B cell (primary cell): ENCODE data around the gene TSPAN18. TPM values are rescaled to one million over a fixed set of nuclear protein-coding genes. Genes with fewer than 3 reads are reported as not detected.

Experiments used
- ATAC-seq: fragments of 200-7000 bp; cut with Tn5 transposase; one replicate; pipeline ENCODE4 v1.10.0; 2021; ENCODE audit warnings: low read depth, mild to moderate bottlenecking, moderate number of reproducible peaks, moderate library complexity
- CTCF ChIA-PET: fragments of 350-600 bp; sonication (Branson Sonifier 250); formaldehyde crosslinking; loops from one replicate; lab custom pipeline; 2021; ENCODE audit warnings: antibody characterized with exemption, inconsistent platforms; lab: Charles Lee
- POLR2A ChIA-PET: fragments of 350-600 bp; sonication (Branson Sonifier 250); formaldehyde crosslinking; loops from one replicate; lab custom pipeline; 2021; ENCODE audit warnings: antibody characterized with exemption; lab: Charles Lee
- DNase-seq: peaks from one replicate; pipeline ENCODE4 v3.0.0; 2013
- H2AFZ ChIP-seq: 2 replicates; pipeline ENCODE4 v1.6.1; 2012; ENCODE audit warnings: mild to moderate bottlenecking, low read depth, low read length; ENCODE audit not compliant: insufficient read depth, poor library complexity, severe bottlenecking
- H3K27ac ChIP-seq, 2 donors: 1 replicate in 1 of 2; 2 replicates in 1 of 2; pipeline ENCODE4 v1.5.1; 2012 to 2013; ENCODE audit warnings: low read length in 2 of 2, mild to moderate bottlenecking in 2 of 2, moderate library complexity in 1 of 2
- H3K27me3 ChIP-seq, 4 experiments: fragments of 200-600 bp in 1 of 4; sonication (generic) in 1 of 4; replicated peaks in 1 of 4; 1 replicate in 2 of 4; 2 replicates in 2 of 4; pipeline versions ENCODE4 v1.6.1 to v1.7.0; 2013 to 2016; ENCODE audit warnings: low read length in 3 of 4, mild to moderate bottlenecking in 2 of 4, mixed read lengths in 1 of 4, moderate library complexity in 1 of 4; ENCODE audit not compliant: insufficient read depth in 4 of 4, control insufficient read depth in 3 of 4; ENCODE audit errors: control extremely low read depth in 1 of 4
- H3K36me3 ChIP-seq, 2 experiments: replicated peaks in 1 of 2; 1 replicate in 1 of 2; 2 replicates in 1 of 2; pipeline versions ENCODE4 v1.6.1 to v1.7.1; 2013; ENCODE audit warnings: low read length in 1 of 2; ENCODE audit not compliant: insufficient read depth in 2 of 2, control insufficient read depth in 1 of 2; ENCODE audit errors: control extremely low read depth in 1 of 2, extremely low read depth in 1 of 2
- H3K4me1 ChIP-seq, 2 donors: fragments of 200-600 bp in 1 of 2; sonication (generic) in 1 of 2; 1 replicate in 1 of 2; 2 replicates in 1 of 2; pipeline versions ENCODE4 v1.5.1 to v1.6.1; 2013 to 2017; ENCODE audit warnings: low read length in 2 of 2; ENCODE audit not compliant: control insufficient read depth in 2 of 2, insufficient read depth in 2 of 2
- H3K4me2 ChIP-seq: replicated peaks from 2 replicates; pipeline ENCODE3; 2012; ENCODE audit warnings: mild to moderate bottlenecking, low read depth, low read length; ENCODE audit not compliant: poor library complexity, severe bottlenecking
- H3K4me3 ChIP-seq, 5 experiments: fragments of 200-600 bp in 1 of 5; sonication (generic) in 1 of 5; 1 replicate in 3 of 5; 2 replicates in 2 of 5; pipeline versions ENCODE4 v1.5.1 to v1.7.0; 2011 to 2016; ENCODE audit warnings: low read length in 4 of 5, mild to moderate bottlenecking in 4 of 5, low read depth in 2 of 5, control low read depth in 1 of 5, moderate library complexity in 1 of 5; ENCODE audit not compliant: insufficient read depth in 1 of 5; ENCODE audit errors: control extremely low read depth in 1 of 5, extremely low read depth in 1 of 5
- H3K79me2 ChIP-seq: fragments of 200-600 bp; sonication (generic); one replicate; pipeline ENCODE4 v1.6.0; 2016; ENCODE audit warnings: low read length; ENCODE audit not compliant: control insufficient read depth, insufficient read depth
- H3K9ac ChIP-seq: fragments of 200-600 bp; sonication (generic); 2 replicates; pipeline ENCODE4 v1.6.1; 2017; ENCODE audit warnings: mild to moderate bottlenecking, low read length, moderate library complexity
- H3K9me3 ChIP-seq, 3 donors: one replicate each; pipeline versions ENCODE4 v1.6.1 to v1.7.1; 2013; ENCODE audit warnings: low read length in 2 of 3; ENCODE audit not compliant: control insufficient read depth in 2 of 3, insufficient read depth in 1 of 3; ENCODE audit errors: control extremely low read depth in 1 of 3
- H4K20me1 ChIP-seq: 2 replicates; pipeline ENCODE4 v1.6.0; 2012; ENCODE audit warnings: mild to moderate bottlenecking, low read length; ENCODE audit not compliant: insufficient read depth, control insufficient read depth, poor library complexity, severe bottlenecking
- H3K27ac Mint-ChIP-seq: one replicate; pipeline ENCODE4 v1.8.0; 2021; ENCODE audit warnings: mixed read lengths
- H3K27me3 Mint-ChIP-seq: one replicate; pipeline ENCODE4 v1.8.0; 2021; ENCODE audit warnings: mixed read lengths
- H3K4me1 Mint-ChIP-seq: one replicate; pipeline ENCODE4 v1.8.0; 2021; ENCODE audit warnings: mixed read lengths
- H3K4me3 Mint-ChIP-seq: one replicate; pipeline ENCODE4 v1.8.0; 2021; ENCODE audit warnings: mixed read lengths
- H3K9me3 Mint-ChIP-seq: one replicate; pipeline ENCODE4 v1.8.0; 2022; ENCODE audit warnings: mixed read lengths; ENCODE audit not compliant: insufficient read depth
- CTCF ChIP-seq: fragments of 200-600 bp; IDR thresholded peaks from one replicate; pipeline ENCODE4 v1.8.0; 2022; ENCODE audit warnings: antibody characterized with exemption, mild to moderate bottlenecking
- EZH2 ChIP-seq: IDR thresholded peaks from 2 replicates; pipeline ENCODE4 v1.6.1; 2012; ENCODE audit warnings: borderline replicate concordance, low read depth, mild to moderate bottlenecking, moderate library complexity, low read length; ENCODE audit not compliant: insufficient read depth, poor library complexity, severe bottlenecking
- WGBS: methylation state at CpG from one replicate; pipeline ENCODE4 v1.1.5; 2013; ENCODE audit warnings: missing lambda C conversion rate; ENCODE audit not compliant: insufficient coverage; 5-methylcytosine and 5-hydroxymethylcytosine counted together
- intact Hi-C: fragments of 100-400 bp; cut with micrococcal nuclease; formaldehyde crosslinking; loops from one replicate; pipeline ENCODE4 v1.10.0; 2022
- polyA plus RNA-seq: library from polyadenylated mRNA; depleted of rRNA; stranded (reverse); fragments of >200 nt; gene quantifications from 2 replicates; pipeline ENCODE4 v1.2.3, GENCODE V29; 2012
- total RNA-seq, 2 donors: library from RNA; stranded (reverse); fragments of 120-200 nt in 1 of 2; gene quantifications; 1 replicate in 1 of 2; 2 replicates in 1 of 2; pipeline versions ENCODE4 v1.2.3 to v1.2.4, GENCODE V29; 2013 to 2022

Gene TSPAN18
- total and polyA plus RNA-seq, 2 donors (not counting 1 experiment from before 2014, with no cell fraction given), result 0.75 to 2.0 TPM

GRCh38 chr11:44809283-44809682 is 82.5 kb downstream of the TSPAN18 start:
- POLR2A ChIA-PET, result no interaction called here
- peaks cover 0 to 2% (median 0%) of the 10 kb centered on the region in 4 experiments for H3K27me3 ChIP-seq

GRCh38 chr11:44811841-44812448 is 85.2 kb downstream of the TSPAN18 start:
- Mint-ChIP-seq H3K27me3 (no peaks in the 10 kb centered on the region), H3K4me1 (no peaks in the 10 kb centered on the region), H3K9me3 (no peaks in the 10 kb centered on the region), H3K4me3 (no peak overlapping the region), H3K27ac (no peak overlapping the region)
- ATAC-seq (no peak), DNase-seq (no peak)
- ChIA-PET POLR2A (no interaction called here), CTCF (no interaction called here)
- intact Hi-C loops, result no loop called here
- no peaks in the 10 kb centered on the region for H3K36me3 ChIP-seq
- no peak overlapping the region for H3K9ac ChIP-seq
- H3K27ac ChIP-seq, result no peak overlapping the region
- TF ChIP-seq CTCF (no peak), EZH2 (no peak)
- no peaks in the 10 kb centered on the region for H4K20me1 ChIP-seq
- no peak overlapping the region for H3K4me3 ChIP-seq
- 41% methylated on average over 5 of the region's 6 CpGs for WGBS
- no peak overlapping the region for H2AFZ ChIP-seq
- no peak overlapping the region for H3K4me2 ChIP-seq
- H3K9me3 ChIP-seq, result no peaks in the 10 kb centered on the region
- H3K79me2 ChIP-seq, result no peaks in the 10 kb centered on the region
- no peaks in the 10 kb centered on the region for H3K27me3 ChIP-seq
- no peaks in the 10 kb centered on the region for H3K4me1 ChIP-seq

More at GRCh38 chr11:44809283-44809682, 82.5 kb downstream of the TSPAN18 start:
- no peak overlapping the region for H3K4me3 ChIP-seq
- Mint-ChIP-seq H3K4me3 (no peak overlapping the region), H3K4me1 (no peaks in the 10 kb centered on the region), H3K27me3 (no peaks in the 10 kb centered on the region), H3K9me3 (no peaks in the 10 kb centered on the region), H3K27ac (no peak overlapping the region)
- TF ChIP-seq CTCF, result no peak
- no peak for TF ChIP-seq EZH2
- H3K4me2 ChIP-seq, result no peak overlapping the region
- H3K9me3 ChIP-seq, result no peaks in the 10 kb centered on the region
- no peak overlapping the region for H2AFZ ChIP-seq
- H3K27ac ChIP-seq, result no peak overlapping the region
- intact Hi-C loops, result no loop called here
- no peaks in the 10 kb centered on the region for H3K79me2 ChIP-seq
- no peak for DNase-seq
- CTCF ChIA-PET, result no interaction called here
- H3K36me3 ChIP-seq, result no peaks in the 10 kb centered on the region
- no peak for ATAC-seq
- H4K20me1 ChIP-seq, result no peaks in the 10 kb centered on the region
- WGBS, result 93% methylated on average over 5 of the region's 6 CpGs
- no peak overlapping the region for H3K9ac ChIP-seq
- no peaks in the 10 kb centered on the region for H3K4me1 ChIP-seq
